Testis (tissue), 2 donors: Measurements from ENCODE around the gene FOXO6.

ENCODE experiments used
- POLR2A ChIP-seq: fragments of 450-650 bp; IDR thresholded peaks from one replicate; pipeline ENCODE4 v1.6.1; 2017; ENCODE audit warnings: antibody characterized with exemption, mild to moderate bottlenecking, moderate library complexity
- TF ChIP-seq, protein P1 (sequence below), 3 experiments: fragments of 450-650 bp in 2 of 3; fragments of 200-600 bp in 1 of 3; sonication (generic) in 1 of 3; IDR thresholded peaks; one replicate each; pipeline ENCODE4 v1.5.1; 2016 to 2019; ENCODE audit warnings: antibody characterized with exemption in 3 of 3, mild to moderate bottlenecking in 2 of 3, moderate library complexity in 1 of 3

DNA sequence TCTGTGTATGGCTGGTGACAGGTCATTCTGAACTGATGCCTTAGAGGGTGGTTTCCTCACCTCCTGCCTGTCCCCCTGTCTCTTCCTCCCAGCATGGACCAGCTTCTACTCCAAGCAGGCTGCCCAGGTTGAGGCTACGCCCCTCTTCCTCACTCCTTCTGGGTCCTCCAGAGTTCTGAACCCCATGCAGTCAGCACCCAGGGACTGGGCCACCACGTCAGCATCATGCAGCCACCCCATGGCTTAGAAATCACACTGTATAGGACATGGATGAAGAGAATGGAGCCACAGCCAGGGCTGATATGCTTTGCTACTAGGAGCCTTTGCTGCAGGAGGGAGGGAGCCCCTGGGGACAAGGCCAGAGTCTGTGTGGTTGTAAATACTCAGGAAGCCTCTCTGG is 8.3 kb downstream of the FOXO6 start:
- TF ChIP-seq, protein P1, sequence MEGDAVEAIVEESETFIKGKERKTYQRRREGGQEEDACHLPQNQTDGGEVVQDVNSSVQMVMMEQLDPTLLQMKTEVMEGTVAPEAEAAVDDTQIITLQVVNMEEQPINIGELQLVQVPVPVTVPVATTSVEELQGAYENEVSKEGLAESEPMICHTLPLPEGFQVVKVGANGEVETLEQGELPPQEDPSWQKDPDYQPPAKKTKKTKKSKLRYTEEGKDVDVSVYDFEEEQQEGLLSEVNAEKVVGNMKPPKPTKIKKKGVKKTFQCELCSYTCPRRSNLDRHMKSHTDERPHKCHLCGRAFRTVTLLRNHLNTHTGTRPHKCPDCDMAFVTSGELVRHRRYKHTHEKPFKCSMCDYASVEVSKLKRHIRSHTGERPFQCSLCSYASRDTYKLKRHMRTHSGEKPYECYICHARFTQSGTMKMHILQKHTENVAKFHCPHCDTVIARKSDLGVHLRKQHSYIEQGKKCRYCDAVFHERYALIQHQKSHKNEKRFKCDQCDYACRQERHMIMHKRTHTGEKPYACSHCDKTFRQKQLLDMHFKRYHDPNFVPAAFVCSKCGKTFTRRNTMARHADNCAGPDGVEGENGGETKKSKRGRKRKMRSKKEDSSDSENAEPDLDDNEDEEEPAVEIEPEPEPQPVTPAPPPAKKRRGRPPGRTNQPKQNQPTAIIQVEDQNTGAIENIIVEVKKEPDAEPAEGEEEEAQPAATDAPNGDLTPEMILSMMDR (IDR thresholded peaks at IDR 0.05): no peak
- no peak for TF ChIP-seq POLR2A
